ES-I3 (cell line): Measurements from ENCODE around the gene WDR31.

ENCODE experiments used
- H3K36me3 ChIP-seq: 2 replicates; pipeline ENCODE4 v1.6.1; 2013; ENCODE audit warnings: mild to moderate bottlenecking, low read length, control low read depth, moderate library complexity; ENCODE audit not compliant: insufficient read depth
- H3K4me1 ChIP-seq: 2 replicates; pipeline ENCODE4 v1.6.1; 2013; ENCODE audit warnings: mild to moderate bottlenecking, control low read depth, low read length; ENCODE audit not compliant: insufficient read depth
- H3K9ac ChIP-seq: 2 replicates; pipeline ENCODE4 v1.6.1; 2013; ENCODE audit warnings: low read depth, mild to moderate bottlenecking, low read length, moderate library complexity
- H3K9me3 ChIP-seq: 2 replicates; pipeline ENCODE4 v1.6.1; 2013; ENCODE audit warnings: mild to moderate bottlenecking, low read length, moderate library complexity; ENCODE audit not compliant: control insufficient read depth, insufficient read depth

Gene WDR31

GRCh38 chr9:113356686-113357292, 16.7 kb upstream of the WDR31 start:
- Histone ChIP-seq H3K9me3 (no peaks in the 10 kb centered on the region), H3K36me3 (no peaks in the 10 kb centered on the region), H3K4me1 (no peaks in the 10 kb centered on the region), H3K9ac (no peak overlapping the region)

- peaks cover 8% of the 10 kb centered on the region for H3K4me1 ChIP-seq
- no peak overlapping the region for H3K9ac ChIP-seq
- H3K36me3 ChIP-seq = no peaks in the 10 kb centered on the region
These were observed 15.0 kb upstream of the WDR31 start for GRCh38 chr9:113355040-113355596.

GRCh38 chr9:113352411-113352810, 12.3 kb upstream of the WDR31 start:
- H3K4me1 ChIP-seq = peaks cover 8% of the 10 kb centered on the region
- no peak overlapping the region for H3K9ac ChIP-seq
- H3K36me3 ChIP-seq = no peaks in the 10 kb centered on the region
- no peaks in the 10 kb centered on the region for H3K9me3 ChIP-seq

More at GRCh38 chr9:113355040-113355596, 15.0 kb upstream of the WDR31 start:
- no peaks in the 10 kb centered on the region for H3K9me3 ChIP-seq

GRCh38 chr9:113352006-113352405, 11.9 kb upstream of the WDR31 start:
- Histone ChIP-seq H3K9me3 (no peaks in the 10 kb centered on the region), H3K4me1 (peaks cover 8% of the 10 kb centered on the region), H3K9ac (no peak overlapping the region), H3K36me3 (no peaks in the 10 kb centered on the region)

- Histone ChIP-seq H3K9ac (peak overlapping the region; percentile 59; the same call in 1 of the 2 replicates), H3K9me3 (no peaks in the 10 kb centered on the region), H3K4me1 (peaks cover 8% of the 10 kb centered on the region), H3K36me3 (no peaks in the 10 kb centered on the region)
These were observed 10.9 kb upstream of the WDR31 start for GRCh38 chr9:113350937-113351336.

GRCh38 chr9:113350107-113350661, 10.1 kb upstream of the WDR31 start:
- Histone ChIP-seq H3K4me1 (peaks cover 8% of the 10 kb centered on the region), H3K9ac (peak overlapping the region; percentile 59; the same call in 1 of the 2 replicates), H3K9me3 (no peaks in the 10 kb centered on the region), H3K36me3 (no peaks in the 10 kb centered on the region)

- Histone ChIP-seq H3K36me3 (no peaks in the 10 kb centered on the region), H3K9me3 (no peaks in the 10 kb centered on the region), H3K9ac (peak within 1 kb of the TSS; percentile 59; the same call in 1 of the 2 replicates), H3K4me1 (peaks cover 8% of the 10 kb centered on the region)
These were observed 9.5 kb upstream of the WDR31 start, which contains the start of gene BSPRY for GRCh38 chr9:113349445-113350094. Gene BSPRY, plus strand, starts transcription at chr9:113349541. Its CDS starts 39 bp downstream, at chr9:113349580.

DNA sequence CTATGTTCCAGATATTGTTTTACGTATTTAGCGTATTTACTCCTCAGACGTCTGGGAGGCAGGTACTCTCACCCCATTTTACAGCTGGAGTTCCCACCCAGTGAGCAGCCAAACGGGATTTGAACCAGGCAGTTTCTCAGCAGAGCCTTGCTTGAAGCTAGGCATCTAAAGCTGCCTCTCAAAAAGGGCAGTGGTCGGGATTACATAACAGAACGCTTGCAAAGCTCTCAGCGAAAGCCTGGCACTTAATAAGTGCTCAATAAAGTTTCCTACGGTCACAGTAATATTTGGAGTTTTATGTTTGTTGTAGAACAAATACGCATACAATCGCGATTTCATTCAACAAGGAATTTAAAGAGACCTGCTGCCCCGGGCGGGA, 9.0 kb upstream of the WDR31 start:
- Histone ChIP-seq H3K9ac (peak overlapping the region; percentile 59; the same call in 1 of the 2 replicates), H3K4me1 (peaks cover 8% of the 10 kb centered on the region), H3K36me3 (no peaks in the 10 kb centered on the region), H3K9me3 (no peaks in the 10 kb centered on the region)

DNA sequence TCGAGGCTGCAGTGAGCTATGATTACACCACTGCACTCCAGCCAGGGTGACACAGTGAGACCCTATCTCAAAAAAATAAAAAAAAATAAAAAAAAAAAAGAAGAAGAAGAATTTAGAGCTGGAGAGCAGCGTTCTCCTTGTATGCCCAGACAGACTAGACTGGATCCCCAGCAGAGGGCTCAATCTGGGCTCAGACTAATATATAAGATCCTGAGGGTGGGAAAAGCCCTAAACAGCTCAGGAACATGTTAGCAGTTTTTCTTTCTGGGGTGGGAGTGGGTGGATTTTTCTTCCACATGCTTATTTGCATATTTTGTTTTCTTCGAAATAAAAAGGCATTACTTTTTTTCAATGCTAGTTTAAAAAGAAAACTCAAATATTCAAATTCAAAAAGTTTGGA, 8.4 kb upstream of the WDR31 start:
- no peaks in the 10 kb centered on the region for H3K36me3 ChIP-seq
- H3K4me1 ChIP-seq = peaks cover 8% of the 10 kb centered on the region
- H3K9ac ChIP-seq = no peak overlapping the region
- no peaks in the 10 kb centered on the region for H3K9me3 ChIP-seq

DNA sequence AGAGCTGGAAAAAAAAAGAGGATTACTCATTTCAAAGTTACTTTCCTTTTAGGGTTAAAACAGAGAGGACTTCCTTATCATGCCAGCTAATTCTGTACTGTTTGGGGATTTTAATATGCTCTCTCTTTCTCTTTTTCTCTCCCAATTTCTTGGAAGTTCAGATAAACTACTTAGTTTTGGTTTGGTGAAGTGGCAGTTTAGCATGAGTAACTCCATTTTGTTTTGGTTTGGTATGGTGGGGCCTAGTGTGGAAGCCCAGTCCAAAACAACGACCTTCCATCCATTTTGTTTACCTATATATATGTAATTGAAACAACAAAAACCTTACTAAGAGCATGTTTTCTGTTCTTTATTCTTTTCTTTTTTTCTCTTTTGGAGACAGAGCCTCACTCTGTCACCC, 5.6 kb upstream of the WDR31 start:
- no peaks in the 10 kb centered on the region for H3K36me3 ChIP-seq
- H3K9ac ChIP-seq = no peak overlapping the region
- H3K4me1 ChIP-seq = peaks cover 2% of the 10 kb centered on the region
- H3K9me3 ChIP-seq = no peaks in the 10 kb centered on the region

GRCh38 chr9:113345190-113345589, 5.1 kb upstream of the WDR31 start:
- H3K4me1 ChIP-seq = no peaks in the 10 kb centered on the region
- no peaks in the 10 kb centered on the region for H3K9me3 ChIP-seq
- no peak overlapping the region for H3K9ac ChIP-seq
- H3K36me3 ChIP-seq = no peaks in the 10 kb centered on the region

DNA sequence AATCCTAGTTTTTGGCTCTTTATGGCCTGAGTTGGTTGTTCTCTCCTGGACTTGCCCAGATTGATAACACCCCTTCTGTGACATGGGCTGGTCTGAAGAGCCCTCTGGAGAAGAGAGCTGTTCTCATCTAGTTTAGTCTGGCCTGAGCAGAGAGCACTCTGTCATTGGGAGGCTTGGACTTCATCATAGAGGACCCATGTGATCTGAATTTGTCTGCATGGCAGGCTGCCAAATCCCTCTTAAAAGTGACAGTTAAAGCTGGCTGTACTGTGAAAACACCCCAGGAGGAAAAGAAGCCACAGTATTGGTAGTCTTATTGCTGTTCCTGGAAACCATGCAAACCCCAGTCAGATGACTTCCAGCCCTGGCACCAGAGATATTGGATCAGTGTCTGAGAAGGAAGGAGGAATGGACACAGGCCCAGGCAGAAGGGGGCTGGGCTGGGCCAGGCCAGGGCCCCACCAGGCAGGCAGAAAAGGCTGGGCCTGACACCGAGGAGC, 3.7 kb upstream of the WDR31 start:
- Histone ChIP-seq H3K4me1 (no peaks in the 10 kb centered on the region), H3K9me3 (no peaks in the 10 kb centered on the region), H3K36me3 (no peaks in the 10 kb centered on the region), H3K9ac (no peak overlapping the region)

- no peaks in the 10 kb centered on the region for H3K4me1 ChIP-seq
- no peaks in the 10 kb centered on the region for H3K9me3 ChIP-seq
- H3K36me3 ChIP-seq = no peaks in the 10 kb centered on the region
- no peak overlapping the region for H3K9ac ChIP-seq
These were observed 1.8 kb upstream of the WDR31 start for GRCh38 chr9:113341712-113342410.

DNA sequence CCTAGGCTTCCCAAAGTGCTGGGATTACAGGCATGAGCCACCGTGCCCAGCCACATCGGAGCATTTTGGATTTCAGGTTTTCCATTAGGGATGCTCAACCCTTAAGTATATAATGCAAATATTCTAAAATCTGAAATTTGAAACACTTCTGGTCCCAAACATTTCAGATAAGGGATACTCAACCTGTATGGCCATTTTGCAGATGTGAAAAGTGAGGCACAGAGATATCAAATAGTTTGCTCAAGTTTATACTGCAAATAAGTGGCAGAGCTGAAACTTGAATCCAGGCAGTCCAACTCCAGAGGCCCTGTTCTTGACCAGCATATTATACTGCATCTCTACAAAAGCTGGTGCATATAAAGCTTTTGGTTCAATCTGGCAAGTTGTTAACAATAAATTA, 2.4 kb downstream of the WDR31 start:
- H3K4me1 ChIP-seq = no peaks in the 10 kb centered on the region
- H3K9ac ChIP-seq = no peak overlapping the region
- no peaks in the 10 kb centered on the region for H3K9me3 ChIP-seq
- no peaks in the 10 kb centered on the region for H3K36me3 ChIP-seq
